ENCODE data around the gene PLTP. TPM values are rescaled to one million over a fixed set of nuclear protein-coding genes. Genes with fewer than 3 reads are reported as not detected.
A peak's percentile ranks its signal among the peaks of the same experiment; 100 is the strongest.

Gene PLTP
- total and polyA plus RNA-seq, 2 of the 13 experiments (the other 11 are each of a cell fraction or from before 2014, with no cell fraction given): 16.9 to 28.6 TPM

DNA sequence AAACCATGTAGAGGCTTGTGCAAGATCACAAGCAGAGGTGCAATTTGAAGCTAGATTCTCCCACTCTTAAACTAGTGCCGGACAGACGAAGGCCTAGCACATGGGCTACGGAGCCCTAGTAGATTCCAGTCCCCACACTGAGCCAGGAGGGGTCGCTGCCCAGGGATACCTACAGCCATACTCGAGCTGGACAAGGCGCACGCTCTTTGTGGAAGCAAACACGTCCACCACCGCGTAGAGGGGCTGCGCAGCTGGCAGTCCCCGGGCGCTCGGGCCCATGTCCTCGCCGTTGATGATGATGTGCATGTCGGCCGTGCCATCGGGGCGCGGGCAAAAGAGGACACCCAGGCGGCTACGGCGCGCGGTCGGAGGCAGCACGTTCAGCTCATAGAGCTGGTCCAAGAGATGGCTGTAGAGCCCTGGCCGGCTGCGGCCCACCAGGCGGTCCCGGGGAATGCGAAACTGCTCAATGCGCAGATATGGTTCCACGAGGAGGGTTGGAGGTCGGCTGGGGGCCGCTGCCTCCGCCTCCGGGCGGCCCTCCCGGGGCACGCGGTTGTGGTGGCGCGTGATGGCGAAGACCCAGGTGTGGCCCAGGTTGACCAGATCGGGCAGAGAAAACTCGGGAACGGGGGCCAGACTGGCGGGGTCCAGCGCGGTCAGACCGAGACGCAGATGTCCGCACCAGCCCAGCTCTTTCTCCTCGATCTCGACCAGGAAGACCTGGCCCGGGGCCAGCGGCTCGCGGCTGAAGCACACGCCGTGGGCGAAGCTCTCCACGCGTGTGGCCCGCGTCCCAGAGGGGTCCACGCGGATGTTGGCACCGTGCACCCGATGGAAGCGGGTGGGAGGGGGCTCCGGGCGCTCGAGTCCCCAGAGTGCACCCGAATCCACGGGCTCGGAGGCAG lies 21.6 kb downstream of the PLTP start (continued):
- TF ChIP-seq ATM (IDR thresholded peaks at IDR 0.05; ENCODE audit: borderline replicate concordance): no peak
- TF ChIP-seq, protein P1, sequence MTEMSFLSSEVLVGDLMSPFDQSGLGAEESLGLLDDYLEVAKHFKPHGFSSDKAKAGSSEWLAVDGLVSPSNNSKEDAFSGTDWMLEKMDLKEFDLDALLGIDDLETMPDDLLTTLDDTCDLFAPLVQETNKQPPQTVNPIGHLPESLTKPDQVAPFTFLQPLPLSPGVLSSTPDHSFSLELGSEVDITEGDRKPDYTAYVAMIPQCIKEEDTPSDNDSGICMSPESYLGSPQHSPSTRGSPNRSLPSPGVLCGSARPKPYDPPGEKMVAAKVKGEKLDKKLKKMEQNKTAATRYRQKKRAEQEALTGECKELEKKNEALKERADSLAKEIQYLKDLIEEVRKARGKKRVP (CRISPR knock-in tag; IDR thresholded peaks at IDR 0.05): no peak
- TF ChIP-seq, protein P2, sequence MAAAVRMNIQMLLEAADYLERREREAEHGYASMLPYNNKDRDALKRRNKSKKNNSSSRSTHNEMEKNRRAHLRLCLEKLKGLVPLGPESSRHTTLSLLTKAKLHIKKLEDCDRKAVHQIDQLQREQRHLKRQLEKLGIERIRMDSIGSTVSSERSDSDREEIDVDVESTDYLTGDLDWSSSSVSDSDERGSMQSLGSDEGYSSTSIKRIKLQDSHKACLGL (CRISPR knock-in tag; IDR thresholded peaks at IDR 0.05): peak; percentile 98
- TF ChIP-seq, protein P3, sequence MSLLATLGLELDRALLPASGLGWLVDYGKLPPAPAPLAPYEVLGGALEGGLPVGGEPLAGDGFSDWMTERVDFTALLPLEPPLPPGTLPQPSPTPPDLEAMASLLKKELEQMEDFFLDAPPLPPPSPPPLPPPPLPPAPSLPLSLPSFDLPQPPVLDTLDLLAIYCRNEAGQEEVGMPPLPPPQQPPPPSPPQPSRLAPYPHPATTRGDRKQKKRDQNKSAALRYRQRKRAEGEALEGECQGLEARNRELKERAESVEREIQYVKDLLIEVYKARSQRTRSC (CRISPR knock-in tag; IDR thresholded peaks at IDR 0.05; ENCODE audit: low read depth): no peak
- TF ChIP-seq, protein P4, sequence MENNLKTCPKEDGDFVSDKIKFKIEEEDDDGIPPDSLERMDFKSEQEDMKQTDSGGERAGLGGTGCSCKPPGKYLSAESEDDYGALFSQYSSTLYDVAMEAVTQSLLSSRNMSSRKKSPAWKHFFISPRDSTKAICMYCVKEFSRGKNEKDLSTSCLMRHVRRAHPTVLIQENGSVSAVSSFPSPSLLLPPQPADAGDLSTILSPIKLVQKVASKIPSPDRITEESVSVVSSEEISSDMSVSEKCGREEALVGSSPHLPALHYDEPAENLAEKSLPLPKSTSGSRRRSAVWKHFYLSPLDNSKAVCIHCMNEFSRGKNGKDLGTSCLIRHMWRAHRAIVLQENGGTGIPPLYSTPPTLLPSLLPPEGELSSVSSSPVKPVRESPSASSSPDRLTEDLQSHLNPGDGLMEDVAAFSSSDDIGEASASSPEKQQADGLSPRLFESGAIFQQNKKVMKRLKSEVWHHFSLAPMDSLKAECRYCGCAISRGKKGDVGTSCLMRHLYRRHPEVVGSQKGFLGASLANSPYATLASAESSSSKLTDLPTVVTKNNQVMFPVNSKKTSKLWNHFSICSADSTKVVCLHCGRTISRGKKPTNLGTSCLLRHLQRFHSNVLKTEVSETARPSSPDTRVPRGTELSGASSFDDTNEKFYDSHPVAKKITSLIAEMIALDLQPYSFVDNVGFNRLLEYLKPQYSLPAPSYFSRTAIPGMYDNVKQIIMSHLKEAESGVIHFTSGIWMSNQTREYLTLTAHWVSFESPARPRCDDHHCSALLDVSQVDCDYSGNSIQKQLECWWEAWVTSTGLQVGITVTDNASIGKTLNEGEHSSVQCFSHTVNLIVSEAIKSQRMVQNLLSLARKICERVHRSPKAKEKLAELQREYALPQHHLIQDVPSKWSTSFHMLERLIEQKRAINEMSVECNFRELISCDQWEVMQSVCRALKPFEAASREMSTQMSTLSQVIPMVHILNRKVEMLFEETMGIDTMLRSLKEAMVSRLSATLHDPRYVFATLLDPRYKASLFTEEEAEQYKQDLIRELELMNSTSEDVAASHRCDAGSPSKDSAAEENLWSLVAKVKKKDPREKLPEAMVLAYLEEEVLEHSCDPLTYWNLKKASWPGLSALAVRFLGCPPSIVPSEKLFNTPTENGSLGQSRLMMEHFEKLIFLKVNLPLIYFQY (CRISPR knock-in tag; IDR thresholded peaks at IDR 0.05; ENCODE audit: borderline replicate concordance): peak; percentile 85
- no peak for TF ChIP-seq TCF7L2 (IDR thresholded peaks at IDR 0.05; ENCODE audit: low read depth, low read length)
- TF ChIP-seq, protein P5, sequence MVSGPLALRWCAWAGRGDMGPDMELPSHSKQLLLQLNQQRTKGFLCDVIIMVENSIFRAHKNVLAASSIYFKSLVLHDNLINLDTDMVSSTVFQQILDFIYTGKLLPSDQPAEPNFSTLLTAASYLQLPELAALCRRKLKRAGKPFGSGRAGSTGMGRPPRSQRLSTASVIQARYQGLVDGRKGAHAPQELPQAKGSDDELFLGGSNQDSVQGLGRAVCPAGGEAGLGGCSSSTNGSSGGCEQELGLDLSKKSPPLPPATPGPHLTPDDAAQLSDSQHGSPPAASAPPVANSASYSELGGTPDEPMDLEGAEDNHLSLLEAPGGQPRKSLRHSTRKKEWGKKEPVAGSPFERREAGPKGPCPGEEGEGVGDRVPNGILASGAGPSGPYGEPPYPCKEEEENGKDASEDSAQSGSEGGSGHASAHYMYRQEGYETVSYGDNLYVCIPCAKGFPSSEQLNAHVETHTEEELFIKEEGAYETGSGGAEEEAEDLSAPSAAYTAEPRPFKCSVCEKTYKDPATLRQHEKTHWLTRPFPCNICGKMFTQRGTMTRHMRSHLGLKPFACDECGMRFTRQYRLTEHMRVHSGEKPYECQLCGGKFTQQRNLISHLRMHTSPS (CRISPR knock-in tag; IDR thresholded peaks at IDR 0.05; ENCODE audit: low read depth): no peak
- TF ChIP-seq TOE1 (CRISPR knock-in tag; IDR thresholded peaks at IDR 0.05): peak; percentile 86; the same call in 1 of the 2 replicates
- TF ChIP-seq DNMT1 (CRISPR knock-in tag; IDR thresholded peaks at IDR 0.05): no peak
- peak; percentile 93; the same call in 1 of the 2 replicates for TF ChIP-seq ZNF451 (CRISPR knock-in tag; IDR thresholded peaks at IDR 0.05)
- peak; percentile 92 for TF ChIP-seq YEATS2 (CRISPR knock-in tag; IDR thresholded peaks at IDR 0.05; ENCODE audit: borderline replicate concordance)
- TF ChIP-seq ATF7-NPFF (CRISPR knock-in tag; IDR thresholded peaks at IDR 0.05; ENCODE audit: low read depth): no peak; the same call in 1 of the 2 replicates
- TF ChIP-seq DNMT3B (CRISPR knock-in tag; conservative IDR thresholded peaks at IDR 0.05): peak; percentile 46
- no peak for TF ChIP-seq ZNF567 (CRISPR knock-in tag; IDR thresholded peaks at IDR 0.05; ENCODE audit: borderline replicate concordance)
- peak; percentile 22; the same call in 1 of the 2 replicates for TF ChIP-seq ZNF839 (CRISPR knock-in tag; IDR thresholded peaks at IDR 0.05; ENCODE audit: borderline replicate concordance)
- no peak; the same call in 1 of the 2 replicates for TF ChIP-seq NFIB (CRISPR knock-in tag; IDR thresholded peaks at IDR 0.05; ENCODE audit: borderline replicate concordance)

Data from HepG2 (cell line).